IMR-90 (cell line): Measurements from ENCODE around the gene ELAC1. TPM values are rescaled to one million over a fixed set of nuclear protein-coding genes. Genes with fewer than 3 reads are reported as not detected.
A peak's percentile ranks its signal among the peaks of the same experiment; 100 is the strongest.

Source experiments
- ATAC-seq: fragments of 200-7000 bp; cut with Tn5 transposase; 2 replicates; pipeline ENCODE4 v1.9.1; 2020; ENCODE audit warnings: low read depth, mild to moderate bottlenecking, moderate library complexity
- BruUV-seq: library from RNA; stranded (reverse); fragments of 400-500 nt; replicated peaks from 2 replicates; lab custom pipeline; 2021; lab: Mats Ljungman, UMichigan
- CTCF ChIA-PET: fragments of 300-600 bp; formaldehyde crosslinking; extraction: SDS; loops from one replicate; lab custom pipeline; 2021; ENCODE audit warnings: antibody characterized with exemption; lab: Yijun Ruan, JAX
- POLR2A ChIA-PET: fragments of 300-600 bp; sonication (Branson Sonifier 250); formaldehyde crosslinking; loops from one replicate; lab custom pipeline; 2022; ENCODE audit warnings: antibody characterized with exemption; ENCODE audit not compliant: unreplicated experiment; lab: Charles Lee
- DNase-seq: peaks from one replicate; pipeline ENCODE4 v3.0.0; 2013
- H2AFZ ChIP-seq: replicated peaks from 2 replicates; pipeline ENCODE3; 2013; ENCODE audit warnings: low read length, mild to moderate bottlenecking; ENCODE audit not compliant: poor library complexity
- H2AK5ac ChIP-seq: 2 replicates; pipeline ENCODE4 v1.6.1; 2013; ENCODE audit warnings: low read depth, low read length, inconsistent platforms
- H2AK9ac ChIP-seq: replicated peaks from 2 replicates; pipeline ENCODE3; 2013; ENCODE audit warnings: mild to moderate bottlenecking, low read depth, low read length, moderate library complexity; ENCODE audit not compliant: poor library complexity
- H2BK120ac ChIP-seq: 2 replicates; pipeline ENCODE4 v1.6.1; 2013; ENCODE audit warnings: low read depth, low read length, inconsistent platforms
- H2BK15ac ChIP-seq: 3 replicates; pipeline ENCODE4 v1.6.1; 2013; ENCODE audit warnings: low read depth, low read length, inconsistent platforms
- H2BK20ac ChIP-seq: 2 replicates; pipeline ENCODE4 v1.6.1; 2013; ENCODE audit warnings: low read depth, mild to moderate bottlenecking, inconsistent platforms, low read length, moderate library complexity
- H2BK5ac ChIP-seq: 2 replicates; pipeline ENCODE4 v1.6.1; 2013; ENCODE audit warnings: mild to moderate bottlenecking, low read depth, low read length, inconsistent platforms; ENCODE audit not compliant: poor library complexity, severe bottlenecking
- H3K14ac ChIP-seq: replicated peaks from 2 replicates; pipeline ENCODE4 v1.6.1; 2013; ENCODE audit warnings: low read depth, low read length, inconsistent platforms
- H3K18ac ChIP-seq: 2 replicates; pipeline ENCODE4 v1.6.1; 2013; ENCODE audit warnings: low read depth, low read length, control low read depth
- H3K23ac ChIP-seq: 2 replicates; pipeline ENCODE4 v1.6.1; 2013; ENCODE audit warnings: low read depth, low read length, inconsistent platforms
- H3K27ac ChIP-seq: 2 replicates; pipeline ENCODE4 v1.5.1; 2013; ENCODE audit warnings: mild to moderate bottlenecking, control low read depth, low read length; ENCODE audit not compliant: insufficient read depth
- H3K27me3 ChIP-seq: 2 replicates; pipeline ENCODE4 v1.6.1; 2013; ENCODE audit warnings: low read length; ENCODE audit not compliant: control insufficient read depth, insufficient read depth
- H3K36me3 ChIP-seq: 2 replicates; pipeline ENCODE4 v1.6.1; 2013; ENCODE audit warnings: low read length, mixed read lengths; ENCODE audit not compliant: control insufficient read depth, insufficient read depth
- H3K4ac ChIP-seq: 2 replicates; pipeline ENCODE4 v1.6.1; 2013; ENCODE audit warnings: low read depth, low read length, inconsistent platforms
- H3K4me1 ChIP-seq: 2 replicates; pipeline ENCODE4 v1.6.1; 2013; ENCODE audit warnings: low read length, mixed read lengths; ENCODE audit not compliant: control insufficient read depth, insufficient read depth
- H3K4me2 ChIP-seq: 2 replicates; pipeline ENCODE4 v1.6.1; 2013; ENCODE audit warnings: low read depth, mild to moderate bottlenecking, control low read depth, low read length, moderate library complexity
- H3K4me3 ChIP-seq: 2 replicates; pipeline ENCODE4 v1.5.1; 2013; ENCODE audit warnings: low read depth, mild to moderate bottlenecking, control low read depth, low read length, moderate library complexity; ENCODE audit not compliant: insufficient read depth
- H3K56ac ChIP-seq: 2 replicates; pipeline ENCODE4 v1.6.1; 2013; ENCODE audit warnings: low read length, inconsistent platforms; ENCODE audit not compliant: insufficient read depth; ENCODE audit errors: extremely low read depth
- H3K79me1 ChIP-seq, 2 experiments: 2 replicates each; pipeline ENCODE4 v1.6.1; 2013; ENCODE audit warnings: low read length in 2 of 2, inconsistent platforms in 1 of 2, low read depth in 1 of 2
- H3K9ac ChIP-seq: 2 replicates; pipeline ENCODE4 v1.6.1; 2013; ENCODE audit warnings: low read depth, low read length, control low read depth
- H3K9me1 ChIP-seq: 2 replicates; pipeline ENCODE4 v1.6.1; 2013; ENCODE audit warnings: low read length, inconsistent platforms; ENCODE audit not compliant: insufficient read depth
- H3K9me3 ChIP-seq: 2 replicates; pipeline ENCODE4 v1.6.1; 2013; ENCODE audit warnings: low read length; ENCODE audit not compliant: control insufficient read depth, insufficient read depth
- H4K20me1 ChIP-seq: 2 replicates; pipeline ENCODE4 v1.6.1; 2013; ENCODE audit warnings: low read length, inconsistent platforms; ENCODE audit not compliant: insufficient read depth
- H4K5ac ChIP-seq: 2 replicates; pipeline ENCODE4 v1.6.1; 2013; ENCODE audit warnings: mild to moderate bottlenecking, low read depth, low read length, control low read depth
- H4K8ac ChIP-seq, 2 experiments: 2 replicates each; pipeline ENCODE4 v1.6.1; 2013; ENCODE audit warnings: low read depth in 2 of 2, low read length in 2 of 2, control low read depth in 1 of 2, inconsistent platforms in 1 of 2
- H4K91ac ChIP-seq: 2 replicates; pipeline ENCODE4 v1.6.1; 2013; ENCODE audit warnings: low read depth, low read length, inconsistent platforms; ENCODE audit not compliant: insufficient read depth
- MAFK ChIP-seq: IDR thresholded peaks from 2 replicates; pipeline ENCODE4 v1.6.1; 2012; ENCODE audit warnings: low read depth, low read length, improper control_type of control experiment
- MXI1 ChIP-seq: IDR thresholded peaks from 2 replicates; pipeline ENCODE4 v1.6.1; 2012; ENCODE audit warnings: low read depth, mild to moderate bottlenecking, low read length, moderate library complexity, borderline replicate concordance
- WGBS, 2 experiments: methylation state at CpG; one replicate each; pipeline versions ENCODE4 v1.1.5 to v1.1.7; 2013; ENCODE audit warnings: missing lambda C conversion rate in 2 of 2; ENCODE audit not compliant: insufficient read length in 1 of 2; ENCODE audit errors: extremely low coverage in 2 of 2; 5-methylcytosine and 5-hydroxymethylcytosine counted together
- dilution Hi-C: fragments of 300-500 bp; cut with HindIII; formaldehyde crosslinking; loops from one replicate; pipeline ENCODE4 v1.14.3; 2018; ENCODE audit warnings: low sequenced_read_pairs; ENCODE audit not compliant: unreplicated experiment
- in situ Hi-C: fragments of 300-500 bp; cut with MboI; formaldehyde crosslinking; loops from 3 replicates; pipeline ENCODE4 v1.14.3; 2019; ENCODE audit warnings: low sequenced_read_pairs, inconsistent platforms, mixed read lengths
- intact Hi-C: fragments of 100-400 bp; cut with micrococcal nuclease; formaldehyde crosslinking; loops from 2 replicates; pipeline ENCODE4 v1.10.0; 2022
- polyA plus RNA-seq, 3 experiments: library from polyadenylated mRNA; depleted of rRNA; stranded (reverse); fragments of >200 nt; gene quantifications; 2 replicates each; pipeline ENCODE4 v1.2.3, GENCODE V29; 2012; ENCODE audit warnings: low replicate concordance in 1 of 3
- total RNA-seq: library from RNA; depleted of rRNA; stranded (reverse); fragments of >200 nt; gene quantifications from 2 replicates; pipeline ENCODE4 v1.2.3, GENCODE V29; 2012

The ELAC1 gene
- total and polyA plus RNA-seq, 2 of the 4 experiments (the other 2 are of a cell fraction) = 5.2 to 8.4 TPM

DNA sequence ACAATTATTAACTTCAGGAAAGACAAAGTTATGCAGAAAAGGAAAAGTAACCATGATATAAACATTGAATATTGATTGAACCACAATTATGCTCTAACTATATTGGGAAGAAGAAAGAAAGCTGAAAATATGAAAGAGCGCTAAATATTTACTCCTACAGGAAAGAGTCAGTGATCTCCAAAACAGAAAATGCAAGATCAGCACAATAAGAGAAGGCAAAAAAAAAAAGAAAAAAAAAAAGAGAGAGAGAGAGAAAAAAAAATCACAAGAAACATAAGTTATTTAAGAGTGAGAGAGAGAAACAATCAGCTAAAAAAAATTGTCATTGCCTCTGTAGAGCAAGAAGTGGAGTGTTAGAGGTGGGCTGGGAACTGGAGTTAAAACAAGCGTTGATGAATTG lies 28.9 kb upstream of the ELAC1 start:
- POLR2A ChIA-PET = interaction anchor here (0.6 kb wide), 1 partner anchor 28 kb away, joined by 6 read pairs; no protein-coding TSS in a partner anchor
- in situ Hi-C loops = no loop called here
- no CpG with 5 or more reads among the region's 2 CpGs for WGBS, 2 experiments

More for the DNA sequence above, 28.9 kb upstream of the ELAC1 start:
- Histone ChIP-seq H3K56ac (no peak overlapping the region), H3K9me3 (no peaks in the 10 kb centered on the region), H2AFZ (no peak overlapping the region), H4K8ac (no peak overlapping the region), H3K9ac (no peak overlapping the region), H2BK20ac (no peak overlapping the region), H2AK9ac (no peak overlapping the region), H3K14ac (no peak overlapping the region), H3K18ac (no peak overlapping the region), H2BK120ac (no peak overlapping the region), H3K4me1 (no peaks in the 10 kb centered on the region), H4K91ac (no peak overlapping the region), H2BK5ac (no peak overlapping the region), H2AK5ac (no peak overlapping the region), H4K20me1 (no peaks in the 10 kb centered on the region), H3K4ac (no peak overlapping the region), H3K79me1 (no peaks in the 10 kb centered on the region), H3K4me3 (no peak overlapping the region), H3K27me3 (no peaks in the 10 kb centered on the region), H2BK15ac (no peak overlapping the region), H3K23ac (no peak overlapping the region), H4K5ac (no peak overlapping the region), H3K36me3 (peaks cover 2% of the 10 kb centered on the region), H3K9me1 (no peaks in the 10 kb centered on the region), H3K27ac (no peak overlapping the region), H3K4me2 (no peak overlapping the region)
- CTCF ChIA-PET = interaction anchor here (0.8 kb wide), 1 partner anchor 19 kb away, joined by 3 read pairs; no protein-coding TSS in a partner anchor
- ATAC-seq = no peak
- no TSS peak for BruUV-seq
- DNase-seq = no peak
- intact Hi-C loops (no loop called here), dilution Hi-C loops (no loop called here)
- TF ChIP-seq MAFK = peak; percentile 98
- no peak for TF ChIP-seq MXI1
